ENCODE results near the gene UQCR10. TPM values are rescaled to one million over a fixed set of nuclear protein-coding genes. Genes with fewer than 3 reads are reported as not detected.

The UQCR10 gene
- total and polyA plus RNA-seq, 2 of the 4 experiments (the other 2 are of a cell fraction), result 103 to 260 TPM

DNA sequence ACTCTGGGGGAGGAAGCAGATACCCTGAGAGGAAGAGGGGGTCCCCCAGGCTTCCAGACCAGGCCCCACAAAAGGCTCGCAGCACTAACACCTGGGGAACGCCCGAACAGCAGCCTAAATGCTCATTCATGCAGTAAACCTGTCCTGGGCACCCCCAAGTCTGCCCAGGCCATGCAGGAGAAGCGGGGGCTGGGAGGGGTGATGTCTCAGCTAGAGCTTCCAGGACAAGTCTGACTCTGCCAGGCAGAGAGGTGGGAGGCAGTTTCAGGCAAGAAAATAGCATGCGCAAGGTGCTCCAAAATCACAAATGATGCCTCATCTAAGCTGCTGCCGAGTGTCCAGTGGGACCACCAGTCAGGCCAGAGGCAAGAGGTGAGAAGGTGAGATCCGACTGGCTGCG lies 32.8 kb upstream of the UQCR10 start:
- Histone ChIP-seq H4K5ac (ENCODE audit: low read depth, low read length) (no peak overlapping the region), H3K4me3 (ENCODE audit: insufficient read depth, low read depth, low read length) (no peak overlapping the region), H3K9me1 (ENCODE audit: insufficient read depth, low read length) (no peaks in the 10 kb centered on the region), H3K14ac (replicated peaks; ENCODE audit: low read depth, low read length) (no peak overlapping the region), H3K4ac (ENCODE audit: low read depth, low read length) (no peak overlapping the region), H3K27me3 (ENCODE audit: control insufficient read depth, insufficient read depth, low read length) (no peaks in the 10 kb centered on the region), H4K20me1 (ENCODE audit: insufficient read depth, low read length) (no peaks in the 10 kb centered on the region), H3K27ac (ENCODE audit: insufficient read depth, low read length) (no peak overlapping the region), H2AK5ac (ENCODE audit: low read depth, low read length) (no peak overlapping the region), H3K36me3 (ENCODE audit: control insufficient read depth, insufficient read depth, low read length) (peaks cover 12% of the 10 kb centered on the region), H4K8ac (ENCODE audit: low read depth in 2 of 2, low read length in 2 of 2) (no peak overlapping the region), H2BK15ac (ENCODE audit: low read depth, low read length) (no peak overlapping the region), H2BK5ac (ENCODE audit: low read depth, low read length, poor library complexity, severe bottlenecking) (no peak overlapping the region), H3K56ac (ENCODE audit: extremely low read depth, insufficient read depth, low read length) (no peak overlapping the region), H3K79me1 (ENCODE audit: low read depth in 1 of 2, low read length in 2 of 2) (no peaks in the 10 kb centered on the region), H3K9ac (ENCODE audit: low read depth, low read length) (no peak overlapping the region), H3K9me3 (ENCODE audit: control insufficient read depth, insufficient read depth, low read length) (no peaks in the 10 kb centered on the region), H2BK20ac (ENCODE audit: low read depth, low read length) (no peak overlapping the region), H3K18ac (ENCODE audit: low read depth, low read length) (no peak overlapping the region), H3K23ac (ENCODE audit: low read depth, low read length) (no peak overlapping the region), H2BK120ac (ENCODE audit: low read depth, low read length) (no peak overlapping the region), H3K4me2 (ENCODE audit: low read depth, low read length) (no peak overlapping the region), H2AFZ (replicated peaks; ENCODE audit: low read length, poor library complexity) (no peak overlapping the region), H2AK9ac (replicated peaks; ENCODE audit: low read depth, low read length, poor library complexity) (no peak overlapping the region), H4K91ac (ENCODE audit: insufficient read depth, low read depth, low read length) (no peak overlapping the region), H3K4me1 (ENCODE audit: control insufficient read depth, insufficient read depth, low read length) (no peaks in the 10 kb centered on the region)
- no TSS peak for BruUV-seq (replicated peaks)
- in situ Hi-C loops (cut with MboI; ENCODE audit: low sequenced_read_pairs), result no loop called here
- intact Hi-C loops (cut with micrococcal nuclease), result no loop called here
- no peak for DNase-seq
- ChIA-PET CTCF (no interaction called here), POLR2A (ENCODE audit: unreplicated experiment) (no interaction called here)
- WGBS, 2 experiments (ENCODE audit: extremely low coverage in 2 of 2, insufficient read length in 1 of 2), result 81% methylated on average over 5 of the region's 8 CpGs; no CpG with 5 or more reads in 1 of the 2 experiments
- dilution Hi-C loops (cut with HindIII; ENCODE audit: low sequenced_read_pairs, unreplicated experiment), result no loop called here
- ATAC-seq (ENCODE audit: low read depth), result no peak
- TF ChIP-seq MAZ (IDR thresholded peaks at IDR 0.05; ENCODE audit: borderline replicate concordance, low read depth, low read length) (no peak), RAD21 (IDR thresholded peaks at IDR 0.05; ENCODE audit: low read length) (no peak), BHLHE40 (IDR thresholded peaks at IDR 0.05; ENCODE audit: low read depth, low read length) (no peak)
